Natural killer cell treated with Interleukin-12 subunit alpha and Interleukin-12 subunit beta and Interleukin-15 and Interleukin-18, amount 100 ng/mL, for 72 hours (primary cell): ENCODE measurements around the gene PBX1. TPM values are rescaled to one million over a fixed set of nuclear protein-coding genes. Genes with fewer than 3 reads are reported as not detected.
"Not testable (repeated sequence)": the region's sequence is repeated elsewhere in the genome, so short reads cannot be mapped to it uniquely, and the experiment has no call there.

Experiments
- ATAC-seq, 2 donors: fragments of 150-1000 bp; cut with Tn5 transposase in 1 of 2; sonication (Bioruptor Pico), chemical (Tn5 transposase) in 1 of 2; 2 replicates each; pipeline ENCODE4 v1.10.0; 2021
- DNase-seq: peaks from one replicate; pipeline ENCODE4 v3.0.0; 2022; ENCODE audit warnings: low spot score
- H3K27ac Mint-ChIP-seq, 2 donors: 1 replicate in 1 of 2; 2 replicates in 1 of 2; pipeline ENCODE4 v1.8.0; 2022; ENCODE audit warnings: mixed read lengths in 2 of 2, mild to moderate bottlenecking in 1 of 2, moderate library complexity in 1 of 2
- H3K27me3 Mint-ChIP-seq, 2 donors: 1 replicate in 1 of 2; 2 replicates in 1 of 2; pipeline ENCODE4 v1.8.0; 2022; ENCODE audit warnings: mixed read lengths in 2 of 2
- H3K36me3 Mint-ChIP-seq: one replicate; pipeline ENCODE4 v1.8.0; 2022; ENCODE audit warnings: mixed read lengths
- H3K4me1 Mint-ChIP-seq, 2 donors: 1 replicate in 1 of 2; 2 replicates in 1 of 2; pipeline ENCODE4 v1.8.0; 2022; ENCODE audit warnings: low read depth in 2 of 2, mixed read lengths in 2 of 2, mild to moderate bottlenecking in 1 of 2
- H3K4me3 Mint-ChIP-seq: one replicate; pipeline ENCODE4 v1.8.0; 2022; ENCODE audit warnings: mixed read lengths
- H3K9me3 Mint-ChIP-seq: 2 replicates; pipeline ENCODE4 v1.8.0; 2022; ENCODE audit warnings: mixed read lengths
- total RNA-seq, 2 donors: library from RNA; stranded (reverse); gene quantifications; one replicate each; pipeline ENCODE4 v1.2.3, GENCODE V29; 2022

PBX1 gene
- total RNA-seq, 2 donors from 2014 or later = 0.53 TPM; not detected in 1

GRCh38 chr1:164589408-164589807, 30.4 kb downstream of the PBX1 start:
- DNase-seq (no peak), ATAC-seq (no peak)
- Mint-ChIP-seq H3K36me3 (no peaks in the 10 kb centered on the region), H3K27me3 (peaks cover 43 to 62% of the 10 kb centered on the region in 2 donors), H3K4me3 (no peak overlapping the region), H3K9me3 (no peaks in the 10 kb centered on the region), H3K4me1 (no peaks in the 10 kb centered on the region), H3K27ac (no peak overlapping the region)

GRCh38 chr1:164589961-164590507, 31.1 kb downstream of the PBX1 start:
- H3K4me3 Mint-ChIP-seq = no peak overlapping the region
- H3K9me3 Mint-ChIP-seq = no peaks in the 10 kb centered on the region
- H3K27me3 Mint-ChIP-seq = peaks cover 42 to 56% of the 10 kb centered on the region in 2 donors
- no peak overlapping the region for H3K27ac Mint-ChIP-seq
- DNase-seq = no peak
- H3K4me1 Mint-ChIP-seq = no peaks in the 10 kb centered on the region
- no peak for ATAC-seq
- H3K36me3 Mint-ChIP-seq = no peaks in the 10 kb centered on the region

- ATAC-seq (no peak), DNase-seq (no peak)
- Mint-ChIP-seq H3K36me3 (no peaks in the 10 kb centered on the region), H3K9me3 (no peaks in the 10 kb centered on the region), H3K27ac (no peak overlapping the region), H3K4me1 (no peaks in the 10 kb centered on the region), H3K4me3 (no peak overlapping the region), H3K27me3 (peaks cover 42 to 55% of the 10 kb centered on the region in 2 donors)
These were observed 31.6 kb downstream of the PBX1 start for GRCh38 chr1:164590592-164590991.

GRCh38 chr1:164591858-164592257, 32.9 kb downstream of the PBX1 start:
- Mint-ChIP-seq H3K9me3 (no peaks in the 10 kb centered on the region), H3K27me3 (peaks cover 32 to 45% of the 10 kb centered on the region in 2 donors)
- no peak for ATAC-seq

GRCh38 chr1:164592634-164593033, 33.6 kb downstream of the PBX1 start:
- Mint-ChIP-seq H3K4me1 (no peaks in the 10 kb centered on the region), H3K36me3 (no peaks in the 10 kb centered on the region), H3K27ac (no peak overlapping the region), H3K4me3 (no peak overlapping the region), H3K9me3 (no peaks in the 10 kb centered on the region), H3K27me3 (peaks cover 29 to 39% of the 10 kb centered on the region in 2 donors)
- ATAC-seq = no peak
- DNase-seq = no peak

More at GRCh38 chr1:164591858-164592257, 32.9 kb downstream of the PBX1 start:
- no peak for DNase-seq
- Mint-ChIP-seq H3K4me3 (no peak overlapping the region), H3K27ac (no peak overlapping the region), H3K36me3 (no peaks in the 10 kb centered on the region), H3K4me1 (no peaks in the 10 kb centered on the region)

- Mint-ChIP-seq H3K4me3 (no peak overlapping the region), H3K4me1 (no peaks in the 10 kb centered on the region), H3K36me3 (no peaks in the 10 kb centered on the region), H3K27me3 (peaks cover 23 to 32% of the 10 kb centered on the region in 2 donors), H3K9me3 (no peaks in the 10 kb centered on the region), H3K27ac (no peak overlapping the region)
- DNase-seq (no peak), ATAC-seq (no peak)
These were observed 36.2 kb downstream of the PBX1 start for GRCh38 chr1:164595212-164595611.

- H3K4me1 Mint-ChIP-seq = no peaks in the 10 kb centered on the region
These were observed 37.2 kb downstream of the PBX1 start for GRCh38 chr1:164596172-164596571.

GRCh38 chr1:164598719-164599118, 39.7 kb downstream of the PBX1 start:
- H3K4me1 Mint-ChIP-seq = no peaks in the 10 kb centered on the region
- no peak for ATAC-seq
- H3K27me3 Mint-ChIP-seq = peaks cover 17 to 19% of the 10 kb centered on the region in 2 donors
- H3K4me3 Mint-ChIP-seq = no peak overlapping the region
- no peak for DNase-seq
- no peak overlapping the region for H3K27ac Mint-ChIP-seq
- H3K36me3 Mint-ChIP-seq = no peaks in the 10 kb centered on the region
- no peaks in the 10 kb centered on the region for H3K9me3 Mint-ChIP-seq

More at GRCh38 chr1:164596172-164596571, 37.2 kb downstream of the PBX1 start:
- H3K9me3 Mint-ChIP-seq = no peaks in the 10 kb centered on the region
- no peak overlapping the region for H3K27ac Mint-ChIP-seq
- ATAC-seq (no peak), DNase-seq (no peak)
- peaks cover 21 to 29% of the 10 kb centered on the region in 2 donors for H3K27me3 Mint-ChIP-seq
- no peaks in the 10 kb centered on the region for H3K36me3 Mint-ChIP-seq
- no peak overlapping the region for H3K4me3 Mint-ChIP-seq

GRCh38 chr1:164599272-164599671, 40.3 kb downstream of the PBX1 start:
- Mint-ChIP-seq H3K36me3 (no peaks in the 10 kb centered on the region), H3K4me1 (no peaks in the 10 kb centered on the region), H3K27me3 (peaks cover 12 to 18% of the 10 kb centered on the region in 2 donors), H3K9me3 (no peaks in the 10 kb centered on the region), H3K4me3 (no peak overlapping the region), H3K27ac (no peak overlapping the region)
- no peak for ATAC-seq
- no peak for DNase-seq

- Mint-ChIP-seq H3K36me3 (no peaks in the 10 kb centered on the region), H3K4me1 (no peaks in the 10 kb centered on the region), H3K9me3 (no peaks in the 10 kb centered on the region), H3K4me3 (no peak overlapping the region), H3K27ac (no peak overlapping the region), H3K27me3 (peaks cover 18 to 21% of the 10 kb centered on the region in 2 donors)
- ATAC-seq (no peak), DNase-seq (no peak)
These were observed 42.6 kb downstream of the PBX1 start for GRCh38 chr1:164601399-164602100.

GRCh38 chr1:164602101-164602422, 43.1 kb downstream of the PBX1 start:
- peaks cover 22 to 23% of the 10 kb centered on the region in 2 donors for H3K27me3 Mint-ChIP-seq
- DNase-seq (no peak), ATAC-seq (no peak)
- H3K36me3 Mint-ChIP-seq = no peaks in the 10 kb centered on the region
- no peak overlapping the region for H3K4me3 Mint-ChIP-seq
- H3K4me1 Mint-ChIP-seq = no peaks in the 10 kb centered on the region
- no peaks in the 10 kb centered on the region for H3K9me3 Mint-ChIP-seq
- H3K27ac Mint-ChIP-seq = no peak overlapping the region

GRCh38 chr1:164602480-164603093, 43.6 kb downstream of the PBX1 start:
- H3K27me3 Mint-ChIP-seq = peaks cover 23 to 26% of the 10 kb centered on the region in 2 donors
- ATAC-seq (no peak), DNase-seq (no peak)
- no peak overlapping the region for H3K4me3 Mint-ChIP-seq
- no peaks in the 10 kb centered on the region for H3K9me3 Mint-ChIP-seq
- no peaks in the 10 kb centered on the region for H3K36me3 Mint-ChIP-seq
- no peaks in the 10 kb centered on the region for H3K4me1 Mint-ChIP-seq
- H3K27ac Mint-ChIP-seq = no peak overlapping the region

GRCh38 chr1:164603805-164604204, 44.8 kb downstream of the PBX1 start:
- H3K4me1 Mint-ChIP-seq, DNase-seq, H3K4me3 Mint-ChIP-seq, ATAC-seq, H3K27ac Mint-ChIP-seq, H3K9me3 Mint-ChIP-seq, H3K36me3 Mint-ChIP-seq: not testable (repeated sequence)
- H3K27me3 Mint-ChIP-seq = peaks cover 23 to 26% of the 10 kb centered on the region in 2 donors

- Mint-ChIP-seq H3K9me3 (no peaks in the 10 kb centered on the region), H3K36me3 (no peaks in the 10 kb centered on the region)
These were observed 45.6 kb downstream of the PBX1 start for GRCh38 chr1:164604541-164604940.

More at GRCh38 chr1:164604541-164604940, 45.6 kb downstream of the PBX1 start:
- ATAC-seq (no peak), DNase-seq (no peak)
- Mint-ChIP-seq H3K4me1 (no peaks in the 10 kb centered on the region), H3K27me3 (peaks cover 16 to 19% of the 10 kb centered on the region in 2 donors), H3K4me3 (no peak overlapping the region), H3K27ac (no peak overlapping the region)
